Endothelial cell (in vitro differentiated cells): ENCODE data around the gene BHLHE23. TPM values are rescaled to one million over a fixed set of nuclear protein-coding genes. Genes with fewer than 3 reads are reported as not detected.

Source experiments
- DNase-seq: peaks from one replicate; pipeline ENCODE4 v3.0.0; 2021; ENCODE audit warnings: low spot score
- H3K27ac Mint-ChIP-seq: one replicate; pipeline ENCODE4 v1.8.0; 2021; ENCODE audit warnings: mixed read lengths, inconsistent platforms; ENCODE audit not compliant: unreplicated experiment
- H3K27me3 Mint-ChIP-seq: one replicate; pipeline ENCODE4 v1.8.0; 2021; ENCODE audit warnings: mild to moderate bottlenecking, moderate library complexity, mixed read lengths, inconsistent platforms; ENCODE audit not compliant: unreplicated experiment
- H3K36me3 Mint-ChIP-seq: one replicate; pipeline ENCODE4 v1.8.0; 2021; ENCODE audit warnings: mild to moderate bottlenecking, low read depth, mixed read lengths, inconsistent platforms; ENCODE audit not compliant: unreplicated experiment
- H3K4me1 Mint-ChIP-seq: one replicate; pipeline ENCODE4 v1.8.0; 2021; ENCODE audit warnings: mild to moderate bottlenecking, mixed read lengths, inconsistent platforms; ENCODE audit not compliant: unreplicated experiment
- H3K4me3 Mint-ChIP-seq: one replicate; pipeline ENCODE4 v1.8.0; 2021; ENCODE audit warnings: mild to moderate bottlenecking, mixed read lengths, inconsistent platforms; ENCODE audit not compliant: unreplicated experiment
- H3K9me3 Mint-ChIP-seq: one replicate; pipeline ENCODE4 v1.8.0; 2021; ENCODE audit warnings: mixed read lengths, inconsistent platforms; ENCODE audit not compliant: unreplicated experiment
- total RNA-seq: library from RNA; stranded (reverse); fragmentation: NEBNext Ultra II Directional; extraction: Animal tissue kit (Norgen Biotek cat#: 25700); gene quantifications from one replicate; pipeline ENCODE4 v1.2.1, GENCODE V29; 2021; ENCODE audit not compliant: unreplicated experiment
- TF ChIP-seq, protein P1 (sequence below): fragments of 200-600 bp; sonication (generic); IDR thresholded peaks from one replicate; pipeline ENCODE4 v1.5.0; 2021; ENCODE audit warnings: antibody characterized with exemption; ENCODE audit not compliant: unreplicated experiment

Gene BHLHE23
- total RNA-seq, 1 donor from 2014 or later = not detected

DNA sequence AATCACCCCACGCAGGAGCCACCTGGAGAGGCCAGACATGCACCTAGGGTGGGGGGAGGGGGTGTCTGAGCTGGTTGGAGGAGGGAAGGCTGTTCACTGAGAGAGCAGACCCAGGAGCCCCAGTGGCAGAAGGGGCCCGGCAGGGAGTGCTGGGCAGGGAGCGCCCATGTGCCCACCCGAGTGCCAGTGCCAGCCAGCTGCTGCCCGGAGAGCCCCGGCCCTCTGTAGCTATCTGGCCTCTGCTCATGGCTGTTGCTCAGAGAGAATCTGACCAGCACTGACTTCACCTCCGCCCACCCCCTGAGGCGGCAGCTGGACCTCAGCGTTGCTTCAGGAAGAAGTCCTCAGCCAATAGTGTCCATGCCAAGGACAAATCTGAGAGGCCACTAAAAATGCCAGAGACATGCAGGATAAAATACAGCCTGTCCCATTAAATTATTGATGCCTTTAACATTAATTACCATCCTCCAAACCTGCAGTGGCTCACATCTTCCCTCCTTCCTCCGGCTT, 31.5 kb downstream of the BHLHE23 start:
- peaks cover 6% of the 10 kb centered on the region for H3K36me3 Mint-ChIP-seq
- DNase-seq = no peak
- TF ChIP-seq, protein P1, sequence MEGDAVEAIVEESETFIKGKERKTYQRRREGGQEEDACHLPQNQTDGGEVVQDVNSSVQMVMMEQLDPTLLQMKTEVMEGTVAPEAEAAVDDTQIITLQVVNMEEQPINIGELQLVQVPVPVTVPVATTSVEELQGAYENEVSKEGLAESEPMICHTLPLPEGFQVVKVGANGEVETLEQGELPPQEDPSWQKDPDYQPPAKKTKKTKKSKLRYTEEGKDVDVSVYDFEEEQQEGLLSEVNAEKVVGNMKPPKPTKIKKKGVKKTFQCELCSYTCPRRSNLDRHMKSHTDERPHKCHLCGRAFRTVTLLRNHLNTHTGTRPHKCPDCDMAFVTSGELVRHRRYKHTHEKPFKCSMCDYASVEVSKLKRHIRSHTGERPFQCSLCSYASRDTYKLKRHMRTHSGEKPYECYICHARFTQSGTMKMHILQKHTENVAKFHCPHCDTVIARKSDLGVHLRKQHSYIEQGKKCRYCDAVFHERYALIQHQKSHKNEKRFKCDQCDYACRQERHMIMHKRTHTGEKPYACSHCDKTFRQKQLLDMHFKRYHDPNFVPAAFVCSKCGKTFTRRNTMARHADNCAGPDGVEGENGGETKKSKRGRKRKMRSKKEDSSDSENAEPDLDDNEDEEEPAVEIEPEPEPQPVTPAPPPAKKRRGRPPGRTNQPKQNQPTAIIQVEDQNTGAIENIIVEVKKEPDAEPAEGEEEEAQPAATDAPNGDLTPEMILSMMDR = no peak
- H3K4me3 Mint-ChIP-seq = no peak overlapping the region
- H3K27me3 Mint-ChIP-seq = peaks cover 23% of the 10 kb centered on the region
- H3K4me1 Mint-ChIP-seq = peaks cover 4% of the 10 kb centered on the region
- no peak overlapping the region for H3K27ac Mint-ChIP-seq
- H3K9me3 Mint-ChIP-seq = no peaks in the 10 kb centered on the region

DNA sequence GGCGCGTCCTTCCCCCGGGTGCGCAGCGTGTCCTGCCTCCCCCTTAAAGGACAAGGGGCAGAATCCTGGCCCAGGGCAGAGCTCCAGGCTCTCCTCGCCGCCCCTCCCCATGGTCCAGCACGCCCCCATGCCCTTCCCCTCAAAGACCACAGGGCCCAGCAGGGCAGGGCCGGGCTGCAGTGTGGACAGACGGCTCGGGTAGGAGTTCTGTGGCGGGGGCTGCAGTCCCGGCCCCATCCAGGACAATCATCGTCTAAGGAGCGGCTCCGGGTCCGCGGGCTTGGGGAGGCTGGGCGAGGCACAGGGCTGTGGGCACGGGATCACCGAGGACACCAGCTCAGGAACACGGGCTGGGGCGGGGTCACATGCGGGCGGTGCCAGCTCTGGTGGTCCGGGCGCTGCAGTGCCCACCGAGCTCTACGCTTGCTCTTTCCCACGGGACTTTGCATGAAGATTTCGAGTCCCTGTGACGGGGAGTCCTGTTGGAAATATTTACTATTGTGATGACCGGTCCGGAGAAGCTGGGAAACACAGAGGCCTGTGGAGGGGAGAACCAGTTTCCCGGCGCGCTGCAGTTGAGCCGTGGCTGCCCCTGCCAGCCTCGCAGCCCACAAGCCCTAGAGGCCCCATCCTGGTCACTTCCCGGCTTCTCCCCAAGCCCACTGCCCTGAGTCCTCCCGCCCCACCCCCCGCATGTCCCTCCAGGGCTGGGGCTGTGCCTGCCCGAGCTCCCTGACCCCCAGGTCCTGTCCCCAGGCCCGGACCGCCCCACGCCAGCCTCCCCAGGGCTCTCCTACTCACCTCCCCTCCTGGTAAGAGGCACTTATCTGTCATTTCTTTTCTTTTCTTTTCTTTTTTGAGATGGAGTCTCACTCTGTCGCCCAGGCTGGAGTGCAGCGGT, 33.7 kb downstream of the BHLHE23 start:
- Mint-ChIP-seq H3K9me3 (no peaks in the 10 kb centered on the region), H3K4me3 (no peak overlapping the region), H3K27me3 (peaks cover 23% of the 10 kb centered on the region), H3K27ac (no peak overlapping the region), H3K36me3 (peaks cover 8% of the 10 kb centered on the region), H3K4me1 (peaks cover 4% of the 10 kb centered on the region)
- TF ChIP-seq, protein P1 = no peak
- DNase-seq = no peak

DNA sequence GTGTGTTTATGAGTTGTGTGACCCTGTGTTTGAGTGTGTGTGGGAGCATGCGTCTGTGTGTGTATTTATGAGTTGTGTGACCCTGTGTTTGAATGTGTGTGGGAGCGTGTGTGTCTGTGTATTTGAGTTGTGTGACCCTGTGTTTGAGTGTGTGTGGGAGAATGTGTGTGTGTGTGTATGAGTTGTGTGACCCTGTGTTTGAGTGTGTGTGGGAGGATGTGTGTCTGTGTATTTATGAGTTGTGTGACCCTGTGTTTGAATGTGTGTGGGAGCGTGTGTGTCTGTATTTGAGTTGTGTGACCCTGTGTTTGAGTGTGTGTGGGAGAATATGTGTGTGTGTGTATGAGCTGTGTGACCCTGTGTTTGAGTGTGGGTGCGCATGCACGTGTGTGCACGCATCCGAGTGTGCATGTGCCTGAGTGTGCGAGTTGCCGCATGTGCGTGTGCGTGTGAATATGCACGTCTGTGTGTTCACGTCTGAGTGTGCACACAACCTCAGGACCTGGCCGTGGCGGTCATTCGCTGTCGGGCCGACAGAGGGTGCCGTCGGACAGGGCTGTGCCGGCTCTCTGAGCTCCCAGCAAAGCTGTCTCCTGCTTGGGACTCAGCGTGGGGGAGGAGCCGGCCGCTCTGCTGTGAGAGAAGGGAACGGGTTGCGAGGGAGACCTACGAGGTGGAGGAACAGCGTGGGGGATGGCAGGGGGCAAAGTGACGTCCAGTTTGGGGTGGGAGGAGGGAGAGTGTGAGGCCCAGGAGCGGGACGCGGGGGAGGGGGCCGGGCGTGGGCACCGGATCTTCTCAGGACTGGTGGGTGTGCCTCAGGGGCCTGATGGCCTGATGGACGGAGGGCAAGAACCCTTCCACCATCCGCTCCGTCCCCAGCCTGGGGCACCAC, 34.6 kb downstream of the BHLHE23 start:
- Mint-ChIP-seq H3K27ac (no peak overlapping the region), H3K9me3 (no peaks in the 10 kb centered on the region), H3K36me3 (peaks cover 8% of the 10 kb centered on the region), H3K27me3 (peaks cover 23% of the 10 kb centered on the region), H3K4me1 (peaks cover 4% of the 10 kb centered on the region), H3K4me3 (peak overlapping the region; percentile 52)
- DNase-seq = peak; percentile 94
- TF ChIP-seq, protein P1 = peak; percentile 62

DNA sequence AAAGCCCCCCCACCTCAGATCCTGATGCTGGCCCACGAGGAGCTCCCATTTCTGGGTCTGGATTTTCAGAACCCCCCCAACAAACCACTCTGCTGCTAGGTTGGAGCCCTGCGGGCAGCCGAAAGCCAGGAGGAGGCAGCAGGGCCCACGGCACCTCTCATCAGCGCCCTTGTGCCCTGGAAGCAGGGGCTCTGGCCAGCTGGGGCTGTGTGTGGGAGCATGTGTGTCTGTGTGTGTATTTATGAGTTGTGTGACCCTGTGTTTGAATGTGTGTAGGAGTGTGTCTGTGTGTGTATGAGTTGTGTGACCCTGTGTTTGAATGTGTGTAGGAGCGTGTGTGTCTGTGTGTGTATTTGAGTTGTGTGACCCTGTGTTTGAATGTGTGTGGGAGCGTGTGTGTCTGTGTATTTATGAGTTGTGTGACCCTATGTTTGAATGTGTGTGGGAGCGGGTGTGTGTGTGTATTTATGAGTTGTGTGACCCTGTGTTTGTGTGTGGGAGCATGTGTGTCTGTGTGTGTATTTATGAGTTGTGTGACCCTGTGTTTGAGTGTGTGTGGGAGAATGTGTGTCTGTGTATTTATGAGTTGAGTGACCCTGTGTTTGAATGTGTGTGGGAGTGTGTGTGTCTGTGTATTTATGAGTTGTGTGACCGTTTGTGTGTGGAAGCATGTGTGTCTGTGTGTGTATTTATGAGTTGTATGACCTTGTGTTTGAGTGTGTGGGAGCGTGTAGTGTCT, 35.4 kb downstream of the BHLHE23 start:
- Mint-ChIP-seq H3K9me3 (no peaks in the 10 kb centered on the region), H3K27ac (no peak overlapping the region), H3K27me3 (peaks cover 23% of the 10 kb centered on the region), H3K4me3 (peak overlapping the region; percentile 52), H3K36me3 (peaks cover 8% of the 10 kb centered on the region), H3K4me1 (peaks cover 4% of the 10 kb centered on the region)
- TF ChIP-seq, protein P1 = no peak
- no peak for DNase-seq
